Measurements from ENCODE around the gene NEK6. TPM values are rescaled to one million over a fixed set of nuclear protein-coding genes. Genes with fewer than 3 reads are reported as not detected.

The NEK6 gene
- total and polyA plus RNA-seq, 10 of the 15 experiments (the other 5 are each of a cell fraction or from before 2014, with no cell fraction given) = 31.3 to 161 (median 89.2) TPM

DNA sequence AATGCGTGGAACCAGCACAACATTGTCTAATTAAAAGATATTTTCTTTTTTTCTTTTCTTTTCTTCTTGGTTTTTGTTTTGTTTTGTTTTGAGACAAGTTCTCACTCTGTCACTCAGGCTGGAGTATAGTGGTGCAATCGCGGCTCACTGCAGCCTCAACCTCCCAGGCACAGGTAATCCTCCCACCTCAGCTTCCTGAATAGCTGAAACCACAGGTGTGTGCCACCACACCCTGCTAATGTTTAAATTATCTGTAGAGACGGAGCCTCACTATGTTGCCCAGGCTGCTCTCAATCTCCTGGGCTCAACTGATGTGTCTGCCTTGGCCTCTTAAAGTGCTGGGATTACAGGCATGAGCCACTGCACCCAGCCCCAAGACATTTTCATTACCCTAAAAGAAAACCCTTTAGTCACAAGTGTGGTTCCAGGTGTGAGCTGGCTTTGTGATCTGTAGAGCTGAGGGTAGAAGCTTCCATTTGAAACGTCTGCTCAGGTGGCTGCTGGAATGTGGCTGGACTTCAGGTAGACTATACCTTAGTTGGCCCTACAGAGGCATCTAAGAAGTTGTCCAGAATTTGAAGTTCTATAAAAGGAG lies 19.1 kb upstream of the NEK6 start:
- intact Hi-C loops (cut with micrococcal nuclease; ENCODE audit: unreplicated experiment) (loop anchor here (1.0 to 2.0 kb wide), 2 partner anchors 20 to 36 kb away; no protein-coding TSS in a partner anchor), in situ Hi-C loops (cut with MboI) (no loop called here)
- Histone ChIP-seq H3K79me2 (ENCODE audit: control insufficient read depth, insufficient read depth, low read length) (no peaks in the 10 kb centered on the region), H3K4me3 (no peak overlapping the region), H3K9ac (ENCODE audit: control insufficient read depth, insufficient read depth, low read length) (peak overlapping the region; percentile 24; the same call in 1 of the 2 replicates), H3K4me1 (ENCODE audit: control insufficient read depth, insufficient read depth, low read length) (peaks cover 39% of the 10 kb centered on the region), H3K9me3 (replicated peaks; ENCODE audit: control insufficient read depth, insufficient read depth, low read length) (no peaks in the 10 kb centered on the region), H3K27ac (ENCODE audit: control insufficient read depth, insufficient read depth) (peak overlapping the region; percentile 89), H3K36me3 (ENCODE audit: control insufficient read depth in 2 of 2, insufficient read depth in 2 of 2, low read length in 1 of 2) (no peaks in the 10 kb centered on the region), H2AFZ (ENCODE audit: control insufficient read depth, low read depth, low read length) (peak overlapping the region; percentile 36), H4K20me1 (ENCODE audit: control insufficient read depth, insufficient read depth) (no peaks in the 10 kb centered on the region), H3K27me3 (replicated peaks in 1 of 2; ENCODE audit: control insufficient read depth in 2 of 2, insufficient read depth in 2 of 2, low read length in 1 of 2) (no peaks in the 10 kb centered on the region), H3K4me2 (ENCODE audit: control insufficient read depth, insufficient read depth) (peak overlapping the region; percentile 84)
- TF ChIP-seq, protein P1, sequence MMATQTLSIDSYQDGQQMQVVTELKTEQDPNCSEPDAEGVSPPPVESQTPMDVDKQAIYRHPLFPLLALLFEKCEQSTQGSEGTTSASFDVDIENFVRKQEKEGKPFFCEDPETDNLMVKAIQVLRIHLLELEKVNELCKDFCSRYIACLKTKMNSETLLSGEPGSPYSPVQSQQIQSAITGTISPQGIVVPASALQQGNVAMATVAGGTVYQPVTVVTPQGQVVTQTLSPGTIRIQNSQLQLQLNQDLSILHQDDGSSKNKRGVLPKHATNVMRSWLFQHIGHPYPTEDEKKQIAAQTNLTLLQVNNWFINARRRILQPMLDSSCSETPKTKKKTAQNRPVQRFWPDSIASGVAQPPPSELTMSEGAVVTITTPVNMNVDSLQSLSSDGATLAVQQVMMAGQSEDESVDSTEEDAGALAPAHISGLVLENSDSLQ (IDR thresholded peaks at IDR 0.05) = peak; percentile 80
- TF ChIP-seq RB1 (IDR thresholded peaks at IDR 0.05; ENCODE audit: borderline replicate concordance) = 0 out of 2 replicates have a peak, but pooled peaks have one; percentile 26
- TF ChIP-seq SMAD5 (IDR thresholded peaks at IDR 0.05; ENCODE audit: low read depth) = no peak
- TF ChIP-seq, protein P2, sequence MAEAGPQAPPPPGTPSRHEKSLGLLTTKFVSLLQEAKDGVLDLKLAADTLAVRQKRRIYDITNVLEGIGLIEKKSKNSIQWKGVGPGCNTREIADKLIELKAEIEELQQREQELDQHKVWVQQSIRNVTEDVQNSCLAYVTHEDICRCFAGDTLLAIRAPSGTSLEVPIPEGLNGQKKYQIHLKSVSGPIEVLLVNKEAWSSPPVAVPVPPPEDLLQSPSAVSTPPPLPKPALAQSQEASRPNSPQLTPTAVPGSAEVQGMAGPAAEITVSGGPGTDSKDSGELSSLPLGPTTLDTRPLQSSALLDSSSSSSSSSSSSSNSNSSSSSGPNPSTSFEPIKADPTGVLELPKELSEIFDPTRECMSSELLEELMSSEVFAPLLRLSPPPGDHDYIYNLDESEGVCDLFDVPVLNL (IDR thresholded peaks at IDR 0.05; ENCODE audit: low read depth, low read length) = no peak
- no peak for TF ChIP-seq SIX5 (IDR thresholded peaks at IDR 0.05; ENCODE audit: low read depth, low read length, severe bottlenecking)
- no peak for TF ChIP-seq CREM (IDR thresholded peaks at IDR 0.05; ENCODE audit: low read depth)
- no peak for TF ChIP-seq MTA2 (IDR thresholded peaks at IDR 0.05; ENCODE audit: low read depth)
- no peak for TF ChIP-seq NR2F1 (conservative IDR thresholded peaks at IDR 0.05)
- TF ChIP-seq ZNF207 (IDR thresholded peaks at IDR 0.05; ENCODE audit: borderline replicate concordance) = no peak
- TF ChIP-seq, protein P3, sequence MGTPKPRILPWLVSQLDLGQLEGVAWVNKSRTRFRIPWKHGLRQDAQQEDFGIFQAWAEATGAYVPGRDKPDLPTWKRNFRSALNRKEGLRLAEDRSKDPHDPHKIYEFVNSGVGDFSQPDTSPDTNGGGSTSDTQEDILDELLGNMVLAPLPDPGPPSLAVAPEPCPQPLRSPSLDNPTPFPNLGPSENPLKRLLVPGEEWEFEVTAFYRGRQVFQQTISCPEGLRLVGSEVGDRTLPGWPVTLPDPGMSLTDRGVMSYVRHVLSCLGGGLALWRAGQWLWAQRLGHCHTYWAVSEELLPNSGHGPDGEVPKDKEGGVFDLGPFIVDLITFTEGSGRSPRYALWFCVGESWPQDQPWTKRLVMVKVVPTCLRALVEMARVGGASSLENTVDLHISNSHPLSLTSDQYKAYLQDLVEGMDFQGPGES (IDR thresholded peaks at IDR 0.05) = no peak
- no peak for TF ChIP-seq HDGF (IDR thresholded peaks at IDR 0.05)
- TF ChIP-seq BHLHE40 (IDR thresholded peaks at IDR 0.05; ENCODE audit: borderline replicate concordance in 1 of 2, low read depth in 2 of 2, low read length in 1 of 2) = no peak
- TF ChIP-seq TCF7 (IDR thresholded peaks at IDR 0.05; ENCODE audit: borderline replicate concordance) = no peak
- TF ChIP-seq, protein P4, sequence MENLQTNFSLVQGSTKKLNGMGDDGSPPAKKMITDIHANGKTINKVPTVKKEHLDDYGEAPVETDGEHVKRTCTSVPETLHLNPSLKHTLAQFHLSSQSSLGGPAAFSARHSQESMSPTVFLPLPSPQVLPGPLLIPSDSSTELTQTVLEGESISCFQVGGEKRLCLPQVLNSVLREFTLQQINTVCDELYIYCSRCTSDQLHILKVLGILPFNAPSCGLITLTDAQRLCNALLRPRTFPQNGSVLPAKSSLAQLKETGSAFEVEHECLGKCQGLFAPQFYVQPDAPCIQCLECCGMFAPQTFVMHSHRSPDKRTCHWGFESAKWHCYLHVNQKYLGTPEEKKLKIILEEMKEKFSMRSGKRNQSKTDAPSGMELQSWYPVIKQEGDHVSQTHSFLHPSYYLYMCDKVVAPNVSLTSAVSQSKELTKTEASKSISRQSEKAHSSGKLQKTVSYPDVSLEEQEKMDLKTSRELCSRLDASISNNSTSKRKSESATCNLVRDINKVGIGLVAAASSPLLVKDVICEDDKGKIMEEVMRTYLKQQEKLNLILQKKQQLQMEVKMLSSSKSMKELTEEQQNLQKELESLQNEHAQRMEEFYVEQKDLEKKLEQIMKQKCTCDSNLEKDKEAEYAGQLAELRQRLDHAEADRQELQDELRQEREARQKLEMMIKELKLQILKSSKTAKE (IDR thresholded peaks at IDR 0.05; ENCODE audit: low read depth, poor library complexity, severe bottlenecking) = no peak
- 0 out of 2 replicates have a peak, but pooled peaks have one; percentile 33 for TF ChIP-seq TCF12 (IDR thresholded peaks at IDR 0.05; ENCODE audit: low read depth, low read length)
- no peak for TF ChIP-seq GATAD2B (conservative IDR thresholded peaks at IDR 0.05; ENCODE audit: low read depth)
- TF ChIP-seq ZNF274 (IDR thresholded peaks at IDR 0.05; ENCODE audit: insufficient read depth, insufficient read length) = no peak
- peak; percentile 57; the same call in 1 of the 2 replicates for TF ChIP-seq SMARCA5 (IDR thresholded peaks at IDR 0.05)
- TSS peak; percentile 84 for BruUV-seq (replicated peaks)
- ATAC-seq = peak; percentile 55
- FAIRE-seq = no peak
- ChIA-PET POLR2A (interaction anchor here (0.7 to 2.4 kb wide), 11 partner anchors 15 to 53 kb away, joined by 3 to 15 read pairs (median 4); no protein-coding TSS in a partner anchor), SMC1A (ENCODE audit: uncharacterized antibody, unreplicated experiment) (interaction anchor here (0.7 to 3.3 kb wide), 21 partner anchors 10 to 149 kb away, joined by 3 to 23 read pairs (median 4); no protein-coding TSS in a partner anchor), CTCF (interaction anchor here (1.0 to 1.1 kb wide), 3 partner anchors 9 to 52 kb away, joined by 3 to 5 read pairs (median 4); no protein-coding TSS in a partner anchor), RAD21 (ENCODE audit: unreplicated experiment) (interaction anchor here (0.8 to 6.2 kb wide), 15 partner anchors 16 to 112 kb away, joined by 3 to 84 read pairs (median 5); partner anchors contain the start of gene NEK6)
- no peak for DNase-seq (ENCODE audit: low read depth, low spot score)
- 17% methylated on average over 5 of the region's 5 CpGs for whole genome bisulfite sequencing (ENCODE audit: insufficient coverage, insufficient replicate concordance, low lambda C conversion rate, missing lambda C conversion rate)

Measured in GM12878 (cell line).